Activated CD8-positive, alpha-beta T cell treated with anti-CD3 and anti-CD28 coated beads for 36 hours (primary cell): ENCODE measurements around the gene GGNBP2. TPM values are rescaled to one million over a fixed set of nuclear protein-coding genes. Genes with fewer than 3 reads are reported as not detected.
A peak's percentile ranks its signal among the peaks of the same experiment; 100 is the strongest.

Experiments used
- ATAC-seq: fragments of 200-7000 bp; cut with Tn5 transposase; one replicate; pipeline ENCODE4 v1.10.0; 2021; ENCODE audit warnings: mild to moderate bottlenecking, moderate library complexity
- CTCF ChIA-PET: fragments of 350-600 bp; sonication (Branson Sonifier 250); formaldehyde crosslinking; loops from one replicate; lab custom pipeline; 2021; ENCODE audit warnings: antibody characterized with exemption; lab: Charles Lee
- POLR2A ChIA-PET: fragments of 350-600 bp; sonication (Branson Sonifier 250); formaldehyde crosslinking; loops from one replicate; lab custom pipeline; 2021; ENCODE audit warnings: antibody characterized with exemption; lab: Charles Lee
- DNase-seq: peaks from one replicate; pipeline ENCODE4 v3.0.0-alpha.2; 2020
- H3K27ac Mint-ChIP-seq: one replicate; pipeline ENCODE4 v1.8.0; 2021; ENCODE audit warnings: mild to moderate bottlenecking, mixed read lengths
- H3K27me3 Mint-ChIP-seq: one replicate; pipeline ENCODE4 v1.8.0; 2021; ENCODE audit warnings: mixed read lengths
- H3K36me3 Mint-ChIP-seq: one replicate; pipeline ENCODE4 v1.8.0; 2021; ENCODE audit warnings: low read depth, mixed read lengths
- H3K4me1 Mint-ChIP-seq: one replicate; pipeline ENCODE4 v1.8.0; 2021; ENCODE audit warnings: low read depth, mixed read lengths
- H3K4me3 Mint-ChIP-seq: one replicate; pipeline ENCODE4 v1.8.0; 2021; ENCODE audit warnings: mild to moderate bottlenecking, moderate library complexity, mixed read lengths
- H3K9me3 Mint-ChIP-seq: one replicate; pipeline ENCODE4 v1.8.0; 2021; ENCODE audit warnings: mixed read lengths
- CTCF ChIP-seq: fragments of 200-600 bp; IDR thresholded peaks from one replicate; pipeline ENCODE4 v1.8.0; 2022; ENCODE audit warnings: antibody characterized with exemption, mild to moderate bottlenecking
- intact Hi-C: fragments of 100-400 bp; cut with micrococcal nuclease; formaldehyde crosslinking; loops from one replicate; pipeline ENCODE4 v1.10.0; 2022
- total RNA-seq, 2 experiments: library from RNA; stranded (reverse); gene quantifications; one replicate each; pipeline ENCODE4 v1.2.3, GENCODE V29; 2021

The GGNBP2 gene
- total RNA-seq, 2 experiments from 2014 or later = 82.9 to 87.4 TPM

GRCh38 chr17:36600465-36600864, 55.7 kb downstream of the GGNBP2 start:
- ATAC-seq (no peak), DNase-seq (no peak)
- H3K27me3 Mint-ChIP-seq = no peaks in the 10 kb centered on the region
- peak overlapping the region; percentile 91 for H3K4me3 Mint-ChIP-seq
- H3K9me3 Mint-ChIP-seq = no peaks in the 10 kb centered on the region
- peaks cover 29% of the 10 kb centered on the region for H3K4me1 Mint-ChIP-seq
- TF ChIP-seq CTCF = no peak
- H3K36me3 Mint-ChIP-seq = peaks cover 21% of the 10 kb centered on the region
- intact Hi-C loops = no loop called here
- ChIA-PET CTCF (interaction anchor here (2.2 to 5.0 kb wide), 4 partner anchors 9 to 447 kb away, joined by 5 to 45 read pairs (median 27); partner anchors contain the start of gene DHRS11), POLR2A (interaction anchor here (1.2 to 3.7 kb wide), 3 partner anchors 7 to 60 kb away, joined by 3 to 21 read pairs (median 4); partner anchors contain the start of gene DHRS11)
- peak overlapping the region; percentile 87 for H3K27ac Mint-ChIP-seq

GRCh38 chr17:36600936-36601302, 56.2 kb downstream of the GGNBP2 start:
- ChIA-PET CTCF (interaction anchor here (0.9 to 5.0 kb wide), 9 partner anchors 10 to 879 kb away, joined by 3 to 45 read pairs (median 5); partner anchors contain the start of gene DHRS11), POLR2A (interaction anchor here (1.0 to 3.7 kb wide), 6 partner anchors 8 to 349 kb away, joined by 3 to 21 read pairs (median 4); partner anchors contain the start of gene DHRS11)
- intact Hi-C loops = no loop called here
- H3K4me3 Mint-ChIP-seq = peak overlapping the region; percentile 91
- ATAC-seq = peak; percentile 35
- H3K27ac Mint-ChIP-seq = peak overlapping the region; percentile 87
- no peak for TF ChIP-seq CTCF
- DNase-seq = peak; percentile 54
- peaks cover 26% of the 10 kb centered on the region for H3K36me3 Mint-ChIP-seq
- no peaks in the 10 kb centered on the region for H3K27me3 Mint-ChIP-seq
- H3K9me3 Mint-ChIP-seq = no peaks in the 10 kb centered on the region
- H3K4me1 Mint-ChIP-seq = peaks cover 34% of the 10 kb centered on the region

- Mint-ChIP-seq H3K36me3 (peaks cover 28% of the 10 kb centered on the region), H3K9me3 (no peaks in the 10 kb centered on the region), H3K27me3 (no peaks in the 10 kb centered on the region), H3K27ac (peak within 1 kb of the TSS; percentile 87), H3K4me1 (peaks cover 37% of the 10 kb centered on the region), H3K4me3 (peak within 1 kb of the TSS; percentile 91)
- ATAC-seq (peak; percentile 88), DNase-seq (peak; percentile 92)
- TF ChIP-seq CTCF = no peak
- CTCF ChIA-PET = interaction anchor here (0.9 to 5.0 kb wide), 19 partner anchors 10 to 878 kb away, joined by 3 to 45 read pairs (median 5); partner anchors contain the start of gene DHRS11
- POLR2A ChIA-PET = interaction anchor here (0.7 to 3.7 kb wide), 10 partner anchors 8 to 348 kb away, joined by 3 to 21 read pairs (median 4); partner anchors contain the start of gene DHRS11
- intact Hi-C loops = no loop called here
Measured at GRCh38 chr17:36601303-36602029, 56.7 kb downstream of the GGNBP2 start, which contains the start of gene MRM1. Gene MRM1 (plus strand): TSS chr17:36601583. CDS start chr17:36601811, 228 bp downstream.

- ATAC-seq (no peak), DNase-seq (peak; percentile 17)
- Mint-ChIP-seq H3K27me3 (no peaks in the 10 kb centered on the region), H3K27ac (peak overlapping the region; percentile 87), H3K4me3 (peak overlapping the region; percentile 91), H3K9me3 (no peaks in the 10 kb centered on the region), H3K36me3 (peaks cover 27% of the 10 kb centered on the region), H3K4me1 (peaks cover 37% of the 10 kb centered on the region)
- ChIA-PET CTCF (interaction anchor here (0.6 to 5.0 kb wide), 32 partner anchors 9 to 878 kb away, joined by 3 to 45 read pairs (median 4); partner anchors contain the start of genes AATF and DHRS11), POLR2A (interaction anchor here (0.7 to 3.7 kb wide), 8 partner anchors 9 to 347 kb away, joined by 3 to 21 read pairs (median 4); partner anchors contain the start of gene DHRS11)
- intact Hi-C loops = no loop called here
- no peak for TF ChIP-seq CTCF
Measured at GRCh38 chr17:36602030-36602748, 57.5 kb downstream of the GGNBP2 start.
